Testis (tissue), 2 donors: Measurements from ENCODE around the gene KIF21B.

Experiments
- CTCF ChIP-seq, 3 experiments: fragments of 450-650 bp in 2 of 3; fragments of 200-600 bp in 1 of 3; sonication (generic) in 1 of 3; IDR thresholded peaks; one replicate each; pipeline ENCODE4 v1.5.1; 2016 to 2019; ENCODE audit warnings: antibody characterized with exemption in 3 of 3, mild to moderate bottlenecking in 2 of 3, moderate library complexity in 1 of 3
- POLR2A ChIP-seq: fragments of 450-650 bp; IDR thresholded peaks from one replicate; pipeline ENCODE4 v1.6.1; 2017; ENCODE audit warnings: antibody characterized with exemption, mild to moderate bottlenecking, moderate library complexity

- TF ChIP-seq CTCF (IDR thresholded peaks at IDR 0.05), result no peak
- TF ChIP-seq POLR2A, result no peak
These were observed 17.5 kb upstream of the KIF21B start for GRCh38 chr1:201041011-201041410.
